GM19452 (cell line): ENCODE measurements around the gene ROBO1.

Experiments
- ATAC-seq: cut with Tn5 transposase; IDR thresholded peaks from one replicate; pipeline ENCODE4 v1.9.1; 2021; ENCODE audit not compliant: unreplicated experiment

The ROBO1 gene

DNA sequence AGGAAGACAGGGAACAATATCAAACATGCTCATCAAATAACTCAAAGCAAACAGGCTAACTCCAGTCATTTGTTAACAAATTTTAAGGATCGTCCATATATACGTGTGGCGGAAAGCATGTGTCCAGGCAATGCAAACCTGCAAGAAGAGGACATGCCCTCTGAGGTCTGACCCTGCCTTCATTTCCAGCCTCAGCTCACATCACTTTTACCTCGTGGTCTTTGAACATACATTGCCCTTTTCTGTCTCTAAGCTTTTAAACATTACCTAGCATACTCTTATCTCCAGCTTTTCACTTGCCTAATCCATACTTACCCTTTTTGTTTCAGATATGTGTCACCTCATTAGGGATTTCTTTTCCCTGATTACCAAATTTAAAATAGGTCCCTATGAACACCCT lies 944.4 kb downstream of the ROBO1 start:
- ATAC-seq: no peak

DNA sequence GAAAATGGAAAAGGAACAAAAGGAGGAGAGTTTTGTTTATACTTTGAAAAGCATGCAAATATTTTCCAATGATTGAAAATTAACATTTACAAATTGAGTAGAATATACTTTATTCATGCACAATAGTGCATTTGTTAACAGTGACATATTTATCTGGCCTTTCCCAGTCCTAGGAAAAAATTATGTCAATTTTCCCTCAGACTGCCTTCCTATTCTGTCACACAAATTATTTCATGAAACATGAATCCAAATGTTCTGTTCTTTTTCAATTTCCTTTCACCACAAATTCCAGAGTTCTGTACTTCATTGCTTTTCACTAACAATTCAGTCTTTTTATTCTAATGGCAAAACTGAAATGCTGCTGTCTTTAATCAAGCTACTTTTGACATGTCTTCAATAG lies 945.1 kb downstream of the ROBO1 start:
- no peak for ATAC-seq

DNA sequence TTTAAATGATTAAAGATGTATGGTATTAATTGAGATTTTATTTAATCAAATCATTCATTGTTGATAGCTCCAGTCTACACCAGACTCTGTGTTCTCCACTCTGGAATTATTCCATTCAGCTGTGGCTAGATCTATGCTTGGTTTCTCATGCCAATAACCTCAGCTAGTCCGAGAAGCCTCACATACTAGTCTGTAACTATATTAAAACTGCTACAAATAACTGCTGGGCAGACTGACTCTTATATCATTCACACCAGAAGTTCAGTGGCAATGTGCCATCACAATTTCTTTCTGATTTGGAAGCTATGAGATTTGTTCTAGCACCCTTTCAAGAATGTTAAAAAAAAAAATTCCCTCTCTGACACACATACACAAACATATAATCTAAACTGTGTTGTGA lies 947.3 kb downstream of the ROBO1 start:
- no peak for ATAC-seq

DNA sequence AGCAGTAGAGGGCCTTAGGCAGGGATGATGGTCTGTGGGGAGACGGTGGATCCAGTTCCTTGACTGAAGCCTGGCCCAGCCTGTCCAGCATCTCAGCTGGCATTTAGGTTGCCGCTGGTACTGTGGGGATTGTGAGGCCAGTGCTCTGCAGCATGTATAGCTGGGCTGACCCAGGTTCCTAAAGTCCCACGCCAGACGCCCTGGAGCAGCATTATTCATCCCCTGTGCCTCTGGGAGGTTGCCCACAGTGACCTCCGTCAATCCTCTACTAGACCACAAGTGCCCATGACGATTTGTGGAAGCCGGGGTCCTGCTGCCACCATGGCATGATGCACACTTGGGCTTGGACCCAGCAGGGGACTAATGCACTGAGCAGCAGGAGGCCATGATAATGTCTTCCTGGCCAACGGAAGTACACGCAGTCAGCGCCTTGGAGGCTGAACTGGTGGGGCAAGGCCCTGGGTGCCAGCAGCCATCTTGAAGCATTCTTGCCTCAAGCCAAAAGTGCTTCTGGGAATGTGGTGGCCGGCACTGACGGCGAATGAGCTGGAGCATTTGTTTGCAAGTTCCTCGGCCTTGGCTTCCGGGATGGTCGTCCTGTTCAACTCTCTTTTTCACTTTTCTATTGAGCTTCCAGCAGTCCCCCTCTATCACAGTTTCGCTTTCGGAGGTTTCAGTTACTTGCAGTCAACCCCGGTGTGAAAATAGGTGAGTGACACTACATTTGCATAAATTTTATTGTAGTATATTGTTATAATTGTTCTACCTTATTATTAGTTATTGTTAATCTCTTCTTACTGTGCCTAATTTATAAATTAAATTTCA lies 949.4 kb downstream of the ROBO1 start:
- ATAC-seq: no peak

DNA sequence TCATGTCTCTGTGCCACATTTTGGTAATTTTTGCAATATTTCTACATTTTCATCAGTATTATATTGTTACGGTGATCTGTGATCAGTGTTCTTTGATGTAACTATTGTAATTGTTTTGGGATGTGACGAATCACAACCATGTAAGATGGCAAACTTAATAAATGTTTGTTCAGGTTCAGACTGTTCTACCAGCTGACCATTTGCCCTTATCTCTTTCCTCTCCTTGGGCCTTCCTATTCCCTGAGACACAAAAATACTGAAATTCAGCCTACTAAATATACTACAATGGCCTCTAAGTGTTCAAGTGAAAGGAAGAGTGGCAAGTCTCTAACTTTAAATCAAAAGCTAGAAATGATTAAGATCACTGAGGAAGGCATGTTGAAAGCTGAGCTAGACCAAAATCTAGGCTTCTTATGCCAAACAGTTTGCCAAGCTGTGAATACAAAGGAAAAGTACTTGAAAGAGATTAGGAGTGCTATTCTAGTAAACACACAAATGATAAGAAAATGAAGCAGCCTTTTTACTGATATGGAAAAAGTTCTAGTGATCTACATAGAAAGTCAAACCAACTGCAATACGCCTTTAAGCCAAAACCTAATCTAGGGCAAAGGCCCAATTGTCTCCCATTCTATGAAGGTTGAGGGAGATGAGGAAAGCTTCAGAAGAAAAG lies 952.8 kb downstream of the ROBO1 start:
- ATAC-seq: no peak

DNA sequence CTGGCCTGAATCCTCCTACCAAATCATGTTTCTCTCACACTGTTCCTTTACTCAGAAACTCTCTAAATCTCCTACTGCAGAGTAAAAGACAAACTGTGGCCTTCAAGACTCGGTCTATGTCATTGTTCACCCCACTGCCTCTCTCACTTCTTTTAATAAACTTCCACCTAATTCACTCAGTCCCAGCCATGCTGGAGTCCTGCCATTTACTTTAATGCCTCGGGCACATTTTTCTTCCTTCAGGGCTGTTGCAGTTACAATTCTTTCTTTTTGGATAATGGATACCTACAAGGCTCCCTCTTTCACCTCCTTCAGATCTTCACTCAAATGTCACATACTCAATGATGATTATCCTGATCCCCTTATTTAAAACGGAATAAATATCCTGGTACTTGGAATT lies 955.6 kb downstream of the ROBO1 start:
- no peak for ATAC-seq

DNA sequence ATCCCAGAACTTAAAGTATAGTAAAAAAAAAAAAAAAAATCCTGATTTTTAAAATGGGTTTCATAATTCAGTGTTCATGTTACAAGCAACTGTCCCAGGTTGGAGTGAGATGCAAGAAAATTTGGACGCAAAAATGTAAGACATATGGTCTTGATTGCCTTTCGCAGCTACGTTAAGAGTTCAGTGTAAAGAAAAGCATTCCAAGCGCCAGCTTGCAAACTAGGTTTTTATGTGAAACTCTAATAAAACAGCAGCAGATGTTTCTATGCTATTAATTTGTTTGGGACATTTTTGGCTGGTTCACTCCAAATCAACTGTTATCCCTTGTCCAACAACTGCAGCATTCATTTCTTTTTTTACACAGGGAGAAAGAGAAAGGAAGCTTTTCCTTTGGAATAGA lies 957.8 kb downstream of the ROBO1 start:
- ATAC-seq: no peak

DNA sequence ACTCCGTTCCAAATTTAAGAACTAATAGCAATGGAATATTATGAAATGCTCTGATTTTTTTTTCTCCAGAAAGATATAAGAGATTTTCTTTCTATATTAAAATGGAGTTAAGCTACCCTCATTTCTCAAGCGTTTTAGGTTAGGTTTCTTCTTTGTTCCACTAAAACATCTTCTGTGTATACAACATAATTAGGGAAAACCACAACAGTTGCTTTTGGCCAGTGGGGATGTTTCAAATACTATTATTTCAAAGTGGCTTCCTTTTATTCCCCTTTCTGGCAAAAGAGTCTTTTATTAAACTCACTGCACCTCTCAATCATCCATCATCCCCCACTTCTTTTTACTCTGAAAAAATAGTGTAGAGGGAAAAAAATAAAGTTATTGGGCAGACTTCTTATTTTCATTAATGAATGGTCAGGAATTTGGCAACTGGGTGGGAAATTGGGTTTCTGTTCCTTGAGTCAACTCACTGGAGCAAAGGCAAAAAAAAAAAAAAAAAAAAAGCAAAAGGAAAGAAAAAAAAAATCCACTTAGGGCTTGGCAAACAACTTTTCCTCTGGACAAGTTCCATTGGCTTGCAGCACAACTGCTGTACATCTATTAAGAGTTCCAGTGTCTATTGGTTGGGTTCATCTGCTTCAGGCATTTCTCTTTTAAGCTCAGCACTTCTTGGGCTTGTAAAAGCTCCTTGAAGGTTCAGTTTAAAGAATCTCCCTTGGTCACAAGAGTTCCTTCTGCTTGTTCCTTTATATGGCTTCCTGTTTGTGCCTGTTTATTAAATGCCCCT lies 963.4 kb downstream of the ROBO1 start:
- ATAC-seq: no peak

DNA sequence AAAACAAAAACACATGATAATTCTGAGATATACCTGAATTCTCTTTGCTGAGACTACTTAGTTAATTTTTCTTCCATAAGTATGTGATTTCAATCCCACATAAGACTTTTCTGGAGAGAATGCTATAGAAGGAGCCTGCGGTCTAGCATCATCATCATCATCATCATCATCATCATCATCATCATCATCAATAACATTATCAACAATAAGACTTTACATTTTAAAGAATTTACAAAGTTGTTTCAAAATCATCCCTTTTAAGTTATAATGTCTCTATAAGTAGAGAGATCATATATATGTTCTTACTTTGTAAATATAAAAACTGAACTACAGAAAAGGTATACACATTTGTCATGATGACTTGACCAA lies 965.3 kb downstream of the ROBO1 start:
- ATAC-seq: no peak

DNA sequence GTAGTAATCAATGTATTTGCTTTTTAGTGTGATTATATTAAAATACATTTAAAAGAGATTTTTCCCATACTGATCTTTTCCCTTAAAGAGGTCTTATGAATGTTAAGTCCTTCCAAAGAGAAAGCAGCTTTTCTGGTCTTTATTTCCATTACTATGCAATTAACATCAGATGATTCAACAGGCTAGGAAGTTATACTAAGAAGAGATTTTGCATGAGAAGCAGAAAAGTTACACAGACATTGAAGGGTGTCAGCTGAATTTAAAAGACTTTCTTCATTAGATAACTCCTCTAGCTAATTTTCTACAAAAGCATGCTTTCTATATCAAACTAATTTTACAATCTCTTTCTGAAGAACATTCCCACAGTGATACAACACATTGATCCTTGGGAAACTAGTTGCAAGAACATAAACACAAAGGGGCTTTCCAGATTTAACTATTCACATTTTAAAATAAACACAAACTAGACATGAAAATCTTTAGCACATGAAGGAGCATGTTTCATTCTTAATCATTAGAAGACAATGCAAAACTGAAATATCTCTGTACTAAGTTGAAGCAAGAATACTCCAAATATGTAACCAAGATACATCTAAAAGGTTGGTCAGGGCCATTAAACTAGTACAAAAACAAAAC lies 965.8 kb downstream of the ROBO1 start:
- no peak for ATAC-seq

DNA sequence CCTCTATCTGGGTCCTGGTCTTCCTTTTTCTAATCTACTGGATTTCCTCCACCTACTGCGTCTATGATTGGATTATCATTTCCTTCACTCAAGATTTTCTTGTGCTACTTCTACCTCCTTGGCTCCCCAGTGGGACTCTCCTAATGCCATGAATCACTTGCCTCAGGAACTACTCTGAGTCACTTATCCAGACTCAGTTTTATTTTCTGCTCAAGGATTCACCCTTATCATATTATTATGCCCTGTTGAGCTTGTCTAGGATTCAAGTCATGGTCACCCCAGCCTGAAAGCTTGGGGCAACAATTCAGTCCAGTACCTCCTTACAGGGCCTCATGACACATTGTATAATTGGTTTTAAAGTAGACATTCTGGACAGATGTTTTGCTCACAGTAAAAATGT lies 968.1 kb downstream of the ROBO1 start:
- ATAC-seq: no peak

DNA sequence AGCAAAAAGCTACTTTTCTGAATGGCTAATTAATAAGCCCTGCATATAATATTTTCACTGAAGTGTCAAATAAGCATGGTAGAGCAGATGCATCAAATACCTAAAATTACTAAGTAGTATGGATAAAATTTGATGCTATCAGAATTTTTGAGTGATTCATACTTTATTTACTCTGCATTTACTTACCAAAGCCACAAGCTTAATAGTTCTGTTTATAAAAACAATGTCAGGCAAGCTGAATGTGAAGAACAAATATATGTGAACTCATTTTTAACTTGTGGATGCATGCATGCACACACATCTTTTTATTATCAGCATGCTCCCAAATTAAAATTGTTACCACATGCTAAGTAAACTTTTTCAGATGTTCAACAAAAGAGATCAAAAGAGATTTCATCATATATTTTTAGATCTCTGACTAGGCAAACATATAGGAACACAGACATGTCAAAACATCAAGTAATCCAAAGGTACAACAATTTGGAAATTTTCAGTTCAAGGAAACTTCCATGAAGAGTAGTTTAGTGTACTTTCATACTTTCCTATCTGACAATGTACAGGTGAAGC lies 969.4 kb downstream of the ROBO1 start:
- ATAC-seq: no peak

DNA sequence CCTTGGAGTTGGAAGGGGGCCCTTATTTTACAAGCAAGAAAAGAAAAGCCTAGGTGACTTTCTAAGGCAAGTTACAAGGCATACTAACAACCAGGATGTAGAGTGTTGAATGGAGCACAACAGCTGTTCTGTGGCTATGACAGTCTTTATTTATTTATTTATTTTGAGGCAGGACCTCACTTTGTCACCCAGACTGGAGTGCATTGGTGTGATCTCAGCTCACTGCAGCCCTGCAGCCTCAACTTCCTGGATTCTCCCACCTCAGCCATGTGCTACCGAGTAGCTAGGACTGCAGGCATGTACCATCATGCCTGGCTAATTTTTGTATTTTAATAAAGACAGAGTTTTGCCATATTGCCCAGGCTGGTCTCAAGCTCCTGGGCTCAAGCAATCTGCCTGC lies 973.4 kb downstream of the ROBO1 start:
- ATAC-seq: no peak

DNA sequence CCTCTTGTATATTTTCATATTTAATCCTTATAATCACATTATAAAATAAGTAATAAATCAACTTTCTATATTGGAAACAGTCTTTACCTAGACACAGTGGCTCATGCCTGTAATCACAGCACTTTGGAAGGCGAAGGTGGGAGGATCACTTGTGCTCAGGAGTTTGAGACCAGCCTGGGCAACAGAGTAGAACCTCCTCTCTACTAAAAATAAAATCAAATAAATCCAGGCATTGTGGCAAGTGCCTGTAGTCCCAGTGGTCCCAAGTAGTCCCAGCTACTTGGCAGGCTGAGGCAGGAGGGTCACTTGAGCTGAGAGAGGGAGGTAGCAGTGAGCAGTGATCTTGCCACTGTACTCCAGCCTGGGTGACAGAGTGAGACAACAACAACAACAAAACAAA lies 975.1 kb downstream of the ROBO1 start:
- no peak for ATAC-seq

DNA sequence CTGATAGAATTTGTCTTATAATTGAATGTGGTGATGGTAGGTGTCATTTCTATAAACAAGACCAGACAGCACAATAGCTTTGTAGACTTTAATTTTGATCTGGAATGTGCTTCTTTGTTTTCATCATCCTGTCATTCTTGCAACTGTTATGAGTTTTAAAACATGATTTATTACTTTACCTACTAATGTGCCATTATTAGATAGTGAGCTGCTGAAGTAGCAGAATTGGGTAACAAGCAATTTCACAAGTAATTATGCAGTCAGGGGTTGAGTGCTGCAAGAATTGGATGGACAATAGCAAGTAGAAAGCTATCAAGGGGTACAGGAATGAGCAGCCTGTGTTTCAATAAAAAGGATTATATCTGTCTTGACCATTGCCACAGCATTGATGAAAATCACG lies 975.6 kb downstream of the ROBO1 start:
- no peak for ATAC-seq

DNA sequence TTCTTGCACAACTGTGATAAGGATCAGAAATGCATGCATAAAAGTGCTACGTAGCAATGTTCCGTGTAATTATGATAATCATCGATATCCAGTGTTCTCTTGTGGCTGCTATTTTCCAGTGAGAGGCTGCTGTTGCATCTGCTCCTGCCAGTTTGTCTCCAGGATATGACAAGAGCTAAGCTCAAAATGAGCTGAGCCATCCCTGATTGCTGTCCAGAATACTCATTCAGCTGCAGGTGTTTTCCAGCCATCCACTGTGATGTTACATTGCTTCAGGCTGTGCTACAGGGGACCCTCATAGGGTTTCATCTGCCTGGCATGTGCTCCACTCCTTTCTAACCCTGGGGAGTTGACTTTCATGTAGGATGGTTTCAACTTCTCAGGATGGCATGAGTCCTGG lies 976.0 kb downstream of the ROBO1 start:
- no peak for ATAC-seq

DNA sequence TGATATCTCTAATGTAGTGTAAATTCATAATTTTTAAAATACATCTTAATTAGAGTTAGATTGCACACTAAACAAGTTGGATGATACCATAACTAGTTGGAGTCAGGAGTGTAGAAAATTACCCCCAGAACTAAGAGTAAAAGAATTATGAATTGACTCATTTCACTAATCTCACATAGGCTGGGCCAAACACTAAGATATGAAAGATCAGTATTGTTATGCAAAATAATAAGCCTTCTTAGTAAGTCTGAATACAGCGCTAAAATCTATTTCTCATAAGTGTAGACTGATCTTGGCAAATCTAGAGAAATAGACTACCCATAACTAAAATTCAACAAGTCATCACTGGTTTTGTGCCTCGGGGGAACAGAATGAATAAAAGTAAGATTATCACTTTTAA lies 979.0 kb downstream of the ROBO1 start:
- ATAC-seq: no peak

DNA sequence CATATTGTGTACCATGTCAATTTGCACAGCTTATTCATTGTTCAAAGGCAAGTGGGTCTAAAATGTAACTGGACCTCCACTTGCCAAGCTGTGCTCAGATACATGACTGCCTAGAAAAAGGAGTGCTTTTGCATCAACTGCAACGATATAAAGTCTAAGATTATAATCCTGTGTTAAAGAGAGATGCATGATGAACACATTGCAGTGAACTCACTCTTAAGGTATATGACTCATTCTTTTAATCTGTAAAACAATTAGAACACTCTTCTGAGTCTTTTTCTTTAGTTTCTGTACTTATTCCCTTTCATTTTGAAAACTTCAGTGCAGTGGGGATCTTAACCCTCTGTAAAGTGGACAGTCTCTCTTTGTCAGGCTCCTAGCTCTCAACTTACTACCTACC lies 982.8 kb downstream of the ROBO1 start:
- ATAC-seq: no peak

DNA sequence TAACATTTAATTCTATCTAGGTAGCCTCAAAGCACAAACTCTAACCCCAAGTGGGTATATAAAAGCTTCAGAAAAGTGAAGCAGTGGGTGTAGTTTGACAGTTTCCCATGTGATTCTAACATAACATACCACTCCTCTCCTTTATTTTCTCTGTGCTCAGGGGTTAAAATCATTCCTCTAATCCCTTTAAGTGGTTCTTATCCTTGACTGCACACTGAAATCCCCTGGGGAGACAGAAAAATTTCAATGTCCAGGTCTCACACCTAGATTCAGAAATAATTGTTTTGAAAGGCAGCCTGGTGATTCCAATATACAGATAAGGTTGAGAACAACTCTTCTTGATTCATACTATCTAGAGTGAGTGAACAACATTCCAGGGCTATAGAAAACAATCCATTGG lies 986.4 kb downstream of the ROBO1 start:
- no peak for ATAC-seq

DNA sequence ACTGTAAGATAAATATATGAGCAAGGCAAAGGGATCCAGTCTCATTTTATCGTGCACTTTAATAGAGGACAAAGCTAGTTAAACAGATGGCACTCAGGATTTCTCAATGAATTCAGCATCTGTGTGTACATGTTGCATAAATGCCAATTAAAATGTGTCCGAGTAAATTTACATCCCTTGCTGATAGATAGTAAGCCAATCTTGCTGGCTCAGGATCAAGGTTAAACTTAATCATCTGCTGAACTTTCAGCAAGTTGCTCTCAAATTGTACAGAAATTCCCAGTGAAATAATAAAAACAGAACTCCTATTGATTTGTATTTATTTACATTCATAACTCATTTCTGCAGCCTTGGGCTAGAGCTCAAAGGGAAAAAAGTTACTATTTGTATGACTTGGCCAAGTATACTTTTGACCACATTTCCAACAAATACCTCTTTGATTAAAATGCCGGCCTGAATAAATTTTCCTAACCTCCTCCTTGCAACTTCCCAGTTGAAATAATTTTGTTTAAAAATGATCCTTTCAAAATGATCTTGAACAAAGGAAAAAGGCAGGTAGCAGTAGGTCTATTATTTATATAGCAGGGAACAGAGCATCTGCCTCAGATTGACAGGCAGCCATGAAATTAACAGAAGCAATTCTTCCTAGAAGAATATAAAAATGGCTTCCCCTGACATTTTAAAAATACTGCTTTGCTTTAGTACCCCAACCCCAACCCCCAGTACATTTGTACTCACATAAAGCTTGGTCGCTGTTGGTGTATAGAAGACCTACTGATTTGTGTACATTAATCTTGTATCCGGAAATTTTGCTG lies 1001.9 kb downstream of the ROBO1 start:
- ATAC-seq: no peak
